HepG2 (cell line): Measurements from ENCODE around the gene ABI3BP. TPM values are rescaled to one million over a fixed set of nuclear protein-coding genes. Genes with fewer than 3 reads are reported as not detected.

Source experiments
- ATAC-seq: fragments of 200-7000 bp; cut with Tn5 transposase; 3 replicates; pipeline ENCODE4 v1.9.1; 2020; ENCODE audit warnings: mild to moderate bottlenecking, moderate library complexity
- BruUV-seq: library from RNA; stranded (reverse); fragments of 400-500 nt; replicated peaks from 2 replicates; lab custom pipeline; 2021; lab: Mats Ljungman, UMichigan
- CTCF ChIA-PET: fragments of 300-600 bp; formaldehyde crosslinking; extraction: SDS; loops from one replicate; lab custom pipeline; 2021; ENCODE audit warnings: low total read pairs, inconsistent platforms, low intra/inter-chr PET ratio; lab: Yijun Ruan, JAX
- POLR2A ChIA-PET: fragments of 350-600 bp; sonication (Branson Sonifier 250); formaldehyde crosslinking; loops from one replicate; lab custom pipeline; 2020; ENCODE audit warnings: antibody characterized with exemption, inconsistent platforms; lab: Yijun Ruan, JAX
- DNase-seq: peaks from one replicate; pipeline ENCODE4 v3.0.0-alpha.2; 2015; ENCODE audit warnings: low spot score
- FAIRE-seq: peaks from 3 replicates; lab custom pipeline; 2011; peaks lifted over from hg19 to GRCh38; lab: Jason Lieb, UNC
- H2AFZ ChIP-seq: one replicate; pipeline ENCODE4 v1.6.1; 2011; ENCODE audit warnings: low read length, inconsistent platforms
- H3K27ac ChIP-seq: fragments of 300-600 bp; 3 replicates; pipeline ENCODE4 v1.8.0; 2011; ENCODE audit warnings: mixed run types, mild to moderate bottlenecking, mixed read lengths, low read length, inconsistent platforms; ENCODE audit not compliant: insufficient read depth; ENCODE audit errors: extremely low read length
- H3K27me3 ChIP-seq, 2 experiments: fragments of 200-600 bp in 1 of 2; 2 replicates in 1 of 2; 3 replicates in 1 of 2; pipeline versions ENCODE4 v1.6.0 to v1.8.0; 2011; ENCODE audit warnings: low read length in 2 of 2, mild to moderate bottlenecking in 2 of 2, moderate library complexity in 2 of 2, inconsistent platforms in 1 of 2; ENCODE audit not compliant: insufficient read depth in 2 of 2, control insufficient read depth in 1 of 2
- H3K36me3 ChIP-seq, 2 experiments: fragments of 200-600 bp in 1 of 2; replicated peaks in 1 of 2; 2 replicates in 1 of 2; 3 replicates in 1 of 2; pipeline versions ENCODE4 v1.5.1 to v1.8.0; 2011; ENCODE audit warnings: low read length in 2 of 2, inconsistent platforms in 1 of 2; ENCODE audit not compliant: insufficient read depth in 2 of 2, control insufficient read depth in 1 of 2
- H3K4me1 ChIP-seq: 2 replicates; pipeline ENCODE4 v1.5.1; 2012; ENCODE audit warnings: low read length, inconsistent platforms; ENCODE audit not compliant: insufficient read depth
- H3K4me2 ChIP-seq: 2 replicates; pipeline ENCODE4 v1.6.0; 2011; ENCODE audit warnings: low read depth, low read length, inconsistent platforms
- H3K4me3 ChIP-seq, 3 experiments: fragments of 200-600 bp in 1 of 3; sonication (generic), shearing (Covaris generic) in 1 of 3; replicated peaks in 1 of 3; 2 replicates each; pipeline ENCODE4 v1.5.1; 2011 to 2016; ENCODE audit warnings: low read length in 3 of 3, inconsistent platforms in 2 of 3, low read depth in 2 of 3, mild to moderate bottlenecking in 2 of 3, control low read depth in 1 of 3, mixed read lengths in 1 of 3; ENCODE audit not compliant: insufficient read depth in 1 of 3
- H3K79me2 ChIP-seq: one replicate; pipeline ENCODE4 v1.6.1; 2011; ENCODE audit warnings: low read length, inconsistent platforms; ENCODE audit not compliant: insufficient read depth
- H3K9ac ChIP-seq: 2 replicates; pipeline ENCODE4 v1.6.0; 2011; ENCODE audit warnings: mild to moderate bottlenecking, low read depth, low read length, inconsistent platforms; ENCODE audit not compliant: insufficient read depth
- H3K9me3 ChIP-seq: 2 replicates; pipeline ENCODE4 v1.5.1; 2012; ENCODE audit warnings: mild to moderate bottlenecking, low read length
- H4K20me1 ChIP-seq: 2 replicates; pipeline ENCODE4 v1.6.0; 2011; ENCODE audit warnings: inconsistent platforms, mild to moderate bottlenecking, low read length, moderate library complexity; ENCODE audit not compliant: insufficient read depth
- CCDC6 ChIP-seq: sonication (generic); formaldehyde crosslinking; IDR thresholded peaks from 2 replicates; pipeline ENCODE4 v1.8.1; 2022; ENCODE audit warnings: mild to moderate bottlenecking, missing genetic modification reagents, moderate library complexity
- CENPT ChIP-seq: sonication (generic); formaldehyde crosslinking; IDR thresholded peaks from 2 replicates; pipeline ENCODE4 v1.8.0; 2022; ENCODE audit warnings: low read depth, mild to moderate bottlenecking, moderate library complexity, missing genetic modification reagents
- NRL ChIP-seq: sonication (generic); formaldehyde crosslinking; IDR thresholded peaks from 2 replicates; pipeline ENCODE4 v1.5.0; 2020; ENCODE audit warnings: missing genetic modification reagents, mild to moderate bottlenecking, moderate library complexity, borderline replicate concordance
- PPARG ChIP-seq: conservative IDR thresholded peaks from 2 replicates; pipeline ENCODE4 v1.6.1; 2016; ENCODE audit warnings: missing biosample characterization, missing genetic modification reagents
- U2AF2 ChIP-seq: fragments of 200-400 bp; formaldehyde crosslinking; IDR thresholded peaks from 2 replicates; pipeline ENCODE4 v1.6.1; 2017; ENCODE audit warnings: low read depth, mild to moderate bottlenecking, low read length
- ZEB1 ChIP-seq: IDR thresholded peaks from 2 replicates; pipeline ENCODE4 v1.6.1; 2012; ENCODE audit warnings: mild to moderate bottlenecking, low read depth, inconsistent platforms; ENCODE audit not compliant: insufficient replicate concordance
- ZNF121 ChIP-seq: sonication (generic); formaldehyde crosslinking; IDR thresholded peaks from 2 replicates; pipeline ENCODE4 v1.5.0; 2020; ENCODE audit warnings: mild to moderate bottlenecking, missing genetic modification reagents
- ZNF382 ChIP-seq: sonication (generic); formaldehyde crosslinking; IDR thresholded peaks from 2 replicates; pipeline ENCODE4 v1.5.0; 2020; ENCODE audit warnings: missing genetic modification reagents, mild to moderate bottlenecking, borderline replicate concordance
- ZNF615 ChIP-seq: sonication (generic); formaldehyde crosslinking; IDR thresholded peaks from 2 replicates; pipeline ENCODE4 v1.5.0; 2020; ENCODE audit warnings: mild to moderate bottlenecking, missing genetic modification reagents, borderline replicate concordance
- WGBS: methylation state at CpG from one replicate; pipeline ENCODE4 v1.1.6; 2017; ENCODE audit warnings: low lambda C conversion rate; 5-methylcytosine and 5-hydroxymethylcytosine counted together
- in situ Hi-C: cut with HindIII; loops from 2 replicates; pipeline ENCODE4 v1.10.0; 2017; ENCODE audit warnings: low pct_unique_long_range_greater_than_20kb; ENCODE audit not compliant: extremely low pct_ligation_motif_present
- intact Hi-C: fragments of 100-400 bp; cut with micrococcal nuclease; formaldehyde crosslinking; loops from one replicate; pipeline ENCODE4 v1.10.0; 2022; ENCODE audit not compliant: unreplicated experiment
- polyA plus RNA-seq, 8 experiments: library from polyadenylated mRNA; depleted of rRNA in 3 of 8; stranded (reverse) in 7 of 8; unstranded in 1 of 8; fragments of >200 nt; fragmentation: Illumina TruSeq in 4 of 8; extraction: Trizol in 4 of 8; gene quantifications; 2 replicates each; pipeline versions ENCODE4 v1.2.1 to v1.2.3, GENCODE V29; 2011 to 2016; ENCODE audit warnings: low read depth in 4 of 8, missing spikeins in 1 of 8, mixed read lengths in 1 of 8; ENCODE audit not compliant: insufficient read depth in 1 of 8
- total RNA-seq, 5 experiments: library from RNA; depleted of rRNA; stranded (reverse); fragments of >200 nt; fragmentation: Illumina TruSeq; extraction: Trizol; gene quantifications; 2 replicates each; pipeline ENCODE4 v1.2.3, GENCODE V29; 2016; ENCODE audit warnings: low read depth in 1 of 5

The ABI3BP gene
- total and polyA plus RNA-seq, 2 of the 13 experiments (the other 11 are each of a cell fraction or from before 2014, with no cell fraction given), result not detected

- no TSS peak for BruUV-seq
- intact Hi-C loops, result no loop called here
Observed at GRCh38 chr3:101039285-101039684, 46.1 kb upstream of the ABI3BP start.

DNA sequence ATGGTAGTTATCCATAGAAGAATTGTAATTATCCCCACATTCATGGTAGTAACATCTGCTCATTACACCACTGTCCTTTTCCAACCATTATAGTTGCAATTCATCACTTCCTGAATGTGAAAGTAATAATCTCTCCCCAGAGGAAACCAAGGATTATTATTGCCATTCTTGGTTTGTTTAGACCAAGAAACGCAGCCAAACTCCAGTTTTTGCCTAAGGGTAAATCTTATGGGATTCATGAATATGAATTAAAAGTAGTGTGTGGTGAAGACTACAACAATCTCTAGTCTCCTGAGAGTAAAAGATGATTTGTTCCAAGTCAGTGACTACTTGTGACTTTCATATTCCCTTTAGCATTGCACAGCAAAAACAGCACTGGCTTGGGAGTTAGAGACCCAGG is 45.7 kb upstream of the ABI3BP start:
- TF ChIP-seq ZNF382 (CRISPR knock-in tag), result no peak
- no peak for TF ChIP-seq U2AF2
- no peak for TF ChIP-seq PPARG (CRISPR knock-in tag)
- TF ChIP-seq ZNF121 (CRISPR knock-in tag), result no peak
- TF ChIP-seq ZNF615 (CRISPR knock-in tag), result no peak
- no peak for TF ChIP-seq ZEB1
- TF ChIP-seq NRL, result no peak
- TF ChIP-seq CCDC6, result no peak
- H3K9me3 ChIP-seq, result no peaks in the 10 kb centered on the region
- ATAC-seq (no peak), FAIRE-seq (no peak), DNase-seq (no peak)
- H3K36me3 ChIP-seq, result no peaks in the 10 kb centered on the region
- no peaks in the 10 kb centered on the region for H3K79me2 ChIP-seq
- H4K20me1 ChIP-seq, result no peaks in the 10 kb centered on the region
- ChIA-PET CTCF (no interaction called here), POLR2A (no interaction called here)
- H2AFZ ChIP-seq, result no peak overlapping the region
- intact Hi-C loops (no loop called here), in situ Hi-C loops (no loop called here)
- H3K4me3 ChIP-seq, result no peak overlapping the region
- no peak overlapping the region for H3K27ac ChIP-seq
- 9% methylated on average over 1 of the region's 1 CpG for WGBS
- no peaks in the 10 kb centered on the region for H3K27me3 ChIP-seq
- H3K9ac ChIP-seq, result no peak overlapping the region
- no peak overlapping the region for H3K4me2 ChIP-seq
- no peaks in the 10 kb centered on the region for H3K4me1 ChIP-seq
- BruUV-seq, result no TSS peak

More at GRCh38 chr3:101039285-101039684, 46.1 kb upstream of the ABI3BP start:
- Histone ChIP-seq H3K9me3 (no peaks in the 10 kb centered on the region), H2AFZ (no peak overlapping the region), H3K4me3 (no peak overlapping the region), H3K79me2 (no peaks in the 10 kb centered on the region), H3K4me2 (no peak overlapping the region), H3K27me3 (no peaks in the 10 kb centered on the region), H4K20me1 (no peaks in the 10 kb centered on the region), H3K9ac (no peak overlapping the region), H3K4me1 (no peaks in the 10 kb centered on the region), H3K36me3 (no peaks in the 10 kb centered on the region), H3K27ac (no peak overlapping the region)
- POLR2A ChIA-PET, result no interaction called here
- 0% methylated on average over 2 of the region's 2 CpGs for WGBS
- CTCF ChIA-PET, result no interaction called here
- TF ChIP-seq CENPT, result no peak
- no peak for FAIRE-seq
- in situ Hi-C loops, result no loop called here
- DNase-seq, result no peak
- no peak for ATAC-seq
